ENCODE data around the gene TMEM209.

DNA sequence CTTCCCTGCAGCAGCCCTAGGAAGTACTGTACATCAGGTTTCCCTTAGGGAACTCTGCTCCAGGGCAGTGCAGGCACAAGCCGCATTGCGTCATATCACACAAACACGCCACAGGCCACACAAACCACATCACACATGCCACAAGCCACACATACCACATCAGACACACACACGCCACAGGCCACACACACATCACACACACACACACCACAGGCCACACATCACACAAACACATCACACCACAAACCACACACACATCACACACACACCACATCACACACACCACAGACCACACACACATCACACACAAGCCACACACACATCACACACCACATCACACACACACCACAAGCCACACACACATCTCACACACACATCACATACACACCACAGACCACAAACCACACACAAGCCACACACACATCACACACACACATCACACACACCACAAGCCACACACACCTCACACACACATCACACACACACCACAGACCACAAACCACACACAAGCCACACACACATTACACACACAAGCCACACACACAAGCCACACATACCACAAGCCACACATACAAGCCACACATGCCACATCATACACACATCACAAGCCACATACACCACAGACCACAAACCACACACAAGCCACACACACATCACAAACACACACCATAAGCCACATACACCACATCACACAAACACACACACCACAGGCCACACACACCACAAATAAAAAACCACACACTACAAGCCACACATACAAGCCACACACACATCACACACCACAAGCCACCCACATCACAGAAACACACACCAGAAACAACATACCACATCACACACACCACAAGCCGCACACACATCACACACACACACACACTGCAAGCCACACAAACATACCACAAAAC, 53.4 kb downstream of the TMEM209 start:
- TF ChIP-seq, protein P1, sequence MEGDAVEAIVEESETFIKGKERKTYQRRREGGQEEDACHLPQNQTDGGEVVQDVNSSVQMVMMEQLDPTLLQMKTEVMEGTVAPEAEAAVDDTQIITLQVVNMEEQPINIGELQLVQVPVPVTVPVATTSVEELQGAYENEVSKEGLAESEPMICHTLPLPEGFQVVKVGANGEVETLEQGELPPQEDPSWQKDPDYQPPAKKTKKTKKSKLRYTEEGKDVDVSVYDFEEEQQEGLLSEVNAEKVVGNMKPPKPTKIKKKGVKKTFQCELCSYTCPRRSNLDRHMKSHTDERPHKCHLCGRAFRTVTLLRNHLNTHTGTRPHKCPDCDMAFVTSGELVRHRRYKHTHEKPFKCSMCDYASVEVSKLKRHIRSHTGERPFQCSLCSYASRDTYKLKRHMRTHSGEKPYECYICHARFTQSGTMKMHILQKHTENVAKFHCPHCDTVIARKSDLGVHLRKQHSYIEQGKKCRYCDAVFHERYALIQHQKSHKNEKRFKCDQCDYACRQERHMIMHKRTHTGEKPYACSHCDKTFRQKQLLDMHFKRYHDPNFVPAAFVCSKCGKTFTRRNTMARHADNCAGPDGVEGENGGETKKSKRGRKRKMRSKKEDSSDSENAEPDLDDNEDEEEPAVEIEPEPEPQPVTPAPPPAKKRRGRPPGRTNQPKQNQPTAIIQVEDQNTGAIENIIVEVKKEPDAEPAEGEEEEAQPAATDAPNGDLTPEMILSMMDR (IDR thresholded peaks at IDR 0.05; ENCODE audit: low read length), result no peak
- TF ChIP-seq EZH2 (IDR thresholded peaks at IDR 0.05; ENCODE audit: borderline replicate concordance, low read length), result no peak
